Body of pancreas (tissue), 4 donors: ENCODE results near the gene ATP1A2.

Experiments used
- CTCF ChIP-seq, 7 experiments: fragments of 450-650 bp in 4 of 7; fragments of 200-600 bp in 3 of 7; sonication (generic) in 3 of 7; IDR thresholded peaks; one replicate each; pipeline ENCODE4 v1.5.1; 2016 to 2019; ENCODE audit warnings: antibody characterized with exemption in 7 of 7
- POLR2A ChIP-seq, 3 donors: fragments of 450-650 bp; IDR thresholded peaks; one replicate each; pipeline ENCODE4 v1.6.1; 2016; ENCODE audit warnings: antibody characterized with exemption in 3 of 3, mild to moderate bottlenecking in 2 of 3

- no peak for TF ChIP-seq CTCF (IDR thresholded peaks at IDR 0.05)
- TF ChIP-seq POLR2A (IDR thresholded peaks at IDR 0.05) = no peak
Observed at GRCh38 chr1:160086456-160086892, 29.1 kb upstream of the ATP1A2 start.
